HepG2 (cell line): Measurements from ENCODE around the gene DNM3. TPM values are rescaled to one million over a fixed set of nuclear protein-coding genes. Genes with fewer than 3 reads are reported as not detected.

ENCODE experiments used
- CAMTA2 ChIP-seq: sonication (generic); formaldehyde crosslinking; IDR thresholded peaks from 2 replicates; pipeline ENCODE4 v1.4.0; 2020; ENCODE audit warnings: mild to moderate bottlenecking, missing genetic modification reagents, borderline replicate concordance
- CHD2 ChIP-seq: IDR thresholded peaks from 2 replicates; pipeline ENCODE4 v1.6.1; 2011; ENCODE audit warnings: low read depth, low read length, improper control_type of control experiment
- FOXP1 ChIP-seq, 2 experiments: fragments of 450-650 bp in 1 of 2; IDR thresholded peaks; 2 replicates each; pipeline ENCODE4 v1.6.1; 2017 to 2018; ENCODE audit warnings: antibody characterized with exemption in 1 of 2
- GABPB1 ChIP-seq: IDR thresholded peaks from 2 replicates; pipeline ENCODE4 v1.6.1; 2016; ENCODE audit warnings: mild to moderate bottlenecking, missing genetic modification reagents, moderate library complexity, missing compliant biosample characterization
- IRX3 ChIP-seq: sonication (generic); formaldehyde crosslinking; IDR thresholded peaks from 2 replicates; pipeline ENCODE4 v1.8.1; 2023; ENCODE audit warnings: mild to moderate bottlenecking, low read depth, missing genetic modification reagents, borderline replicate concordance
- KDM5A ChIP-seq: fragments of 200-600 bp; sonication (generic); IDR thresholded peaks from 2 replicates; pipeline ENCODE4 v1.7.0; 2018; ENCODE audit warnings: antibody characterized with exemption, mild to moderate bottlenecking, low read length, borderline replicate concordance
- MED8 ChIP-seq: sonication (generic); formaldehyde crosslinking; IDR thresholded peaks from 2 replicates; pipeline ENCODE4 v1.8.1; 2023; ENCODE audit warnings: mild to moderate bottlenecking, missing genetic modification reagents; ENCODE audit not compliant: insufficient replicate concordance
- MTA1 ChIP-seq: sonication (generic); formaldehyde crosslinking; IDR thresholded peaks from 2 replicates; pipeline ENCODE4 v1.4.0; 2020; ENCODE audit warnings: missing genetic modification reagents, mild to moderate bottlenecking, borderline replicate concordance
- PTBP1 ChIP-seq: fragments of 200-400 bp; formaldehyde crosslinking; IDR thresholded peaks from 2 replicates; pipeline ENCODE4 v1.6.1; 2018; ENCODE audit warnings: low read length, low read depth; ENCODE audit not compliant: poor library complexity, severe bottlenecking
- SRSF9 ChIP-seq: fragments of 200-400 bp; formaldehyde crosslinking; IDR thresholded peaks from 2 replicates; pipeline ENCODE4 v1.6.1; 2018; ENCODE audit warnings: borderline replicate concordance, mild to moderate bottlenecking, low read depth, low read length; ENCODE audit not compliant: insufficient read depth, poor library complexity, severe bottlenecking
- SUZ12 ChIP-seq: fragments of 150-350 bp; IDR thresholded peaks from 2 replicates; pipeline ENCODE4 v1.6.1; 2014; ENCODE audit warnings: low read depth, low read length
- YEATS2 ChIP-seq: sonication (generic); formaldehyde crosslinking; IDR thresholded peaks from 2 replicates; pipeline ENCODE4 v1.4.0; 2020; ENCODE audit warnings: missing genetic modification reagents, borderline replicate concordance
- ZFY ChIP-seq: sonication (generic); formaldehyde crosslinking; IDR thresholded peaks from 2 replicates; pipeline ENCODE4 v1.4.0; 2020; ENCODE audit warnings: missing genetic modification reagents
- ZKSCAN8 ChIP-seq: IDR thresholded peaks from 2 replicates; pipeline ENCODE4 v1.6.1; 2016; ENCODE audit warnings: borderline replicate concordance, missing genetic modification reagents, missing compliant biosample characterization
- ZNF205 ChIP-seq: IDR thresholded peaks from 2 replicates; pipeline ENCODE4 v1.6.1; 2018; ENCODE audit warnings: missing biosample characterization, missing genetic modification reagents
- ZNF264 ChIP-seq: sonication (generic); formaldehyde crosslinking; IDR thresholded peaks from 2 replicates; pipeline ENCODE4 v1.4.0; 2020; ENCODE audit warnings: missing genetic modification reagents
- ZNF407 ChIP-seq: sonication (generic); formaldehyde crosslinking; IDR thresholded peaks from one replicate; pipeline ENCODE4 v1.5.1; 2020; ENCODE audit warnings: mild to moderate bottlenecking, missing genetic modification reagents; ENCODE audit errors: not compliant biosample characterization
- ZNF556 ChIP-seq: sonication (generic); formaldehyde crosslinking; IDR thresholded peaks from 2 replicates; pipeline ENCODE4 v1.4.0; 2020; ENCODE audit warnings: mild to moderate bottlenecking, missing genetic modification reagents, borderline replicate concordance
- ZNF737 ChIP-seq: sonication (generic); formaldehyde crosslinking; IDR thresholded peaks from 2 replicates; pipeline ENCODE4 v1.5.0; 2020; ENCODE audit warnings: missing genetic modification reagents, mild to moderate bottlenecking, borderline replicate concordance
- ZNF775 ChIP-seq: sonication (generic); formaldehyde crosslinking; IDR thresholded peaks from 2 replicates; pipeline ENCODE4 v1.4.0; 2020; ENCODE audit warnings: missing genetic modification reagents, mild to moderate bottlenecking, moderate library complexity, borderline replicate concordance
- polyA plus RNA-seq, 8 experiments: library from polyadenylated mRNA; depleted of rRNA in 3 of 8; stranded (reverse) in 7 of 8; unstranded in 1 of 8; fragments of >200 nt; fragmentation: Illumina TruSeq in 4 of 8; extraction: Trizol in 4 of 8; gene quantifications; 2 replicates each; pipeline versions ENCODE4 v1.2.1 to v1.2.3, GENCODE V29; 2011 to 2016; ENCODE audit warnings: low read depth in 4 of 8, missing spikeins in 1 of 8, mixed read lengths in 1 of 8; ENCODE audit not compliant: insufficient read depth in 1 of 8
- total RNA-seq, 5 experiments: library from RNA; depleted of rRNA; stranded (reverse); fragments of >200 nt; fragmentation: Illumina TruSeq; extraction: Trizol; gene quantifications; 2 replicates each; pipeline ENCODE4 v1.2.3, GENCODE V29; 2016; ENCODE audit warnings: low read depth in 1 of 5
- TF ChIP-seq, protein P1 (sequence below): sonication (generic); formaldehyde crosslinking; IDR thresholded peaks from 2 replicates; pipeline ENCODE4 v1.4.0; 2020; ENCODE audit warnings: missing genetic modification reagents

DNM3 gene
- total and polyA plus RNA-seq, 2 of the 13 experiments (the other 11 are each of a cell fraction or from before 2014, with no cell fraction given), result 0.05 TPM; not detected in 1

DNA sequence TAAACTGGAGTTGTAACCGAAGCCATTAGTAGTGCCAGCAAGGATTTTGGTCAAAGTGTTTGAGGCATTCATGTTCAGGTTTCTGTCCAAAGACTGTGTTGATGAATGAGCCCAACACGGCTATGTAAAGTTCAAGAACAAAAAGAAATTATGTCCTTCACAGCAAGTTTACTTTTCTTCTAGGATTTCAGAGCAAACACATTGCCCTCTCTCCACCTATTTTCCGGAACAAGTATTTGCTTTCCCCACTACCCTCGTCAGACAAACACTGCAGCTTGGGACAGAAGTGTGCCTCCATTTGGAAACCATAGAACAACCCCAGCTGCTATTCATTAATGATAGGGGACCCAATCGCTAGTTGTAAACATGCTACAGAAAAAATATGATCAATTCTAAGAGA lies 427.8 kb downstream of the DNM3 start (continued):
- TF ChIP-seq ZNF407 (CRISPR knock-in tag) (no peak), IRX3 (CRISPR knock-in tag) (no peak), YEATS2 (no peak), PTBP1 (no peak), ZNF775 (CRISPR knock-in tag) (no peak), ZNF264 (CRISPR knock-in tag) (0 out of 2 replicates have a peak, but pooled peaks have one; percentile 44), SRSF9 (no peak), FOXP1 (IDR thresholded peaks at IDR 0.05) (no peak), FOXP1 (CRISPR knock-in tag; IDR thresholded peaks at IDR 0.05) (peak; percentile 84), ZNF737 (no peak), CAMTA2 (no peak), SUZ12 (no peak), MED8 (CRISPR knock-in tag) (no peak), GABPB1 (CRISPR knock-in tag) (no peak), ZNF556 (no peak), CHD2 (no peak), ZFY (CRISPR knock-in tag) (no peak), ZNF205 (CRISPR knock-in tag) (no peak), MTA1 (no peak), ZKSCAN8 (CRISPR knock-in tag) (0 out of 2 replicates have a peak, but pooled peaks have one; percentile 39), KDM5A (no peak)
- TF ChIP-seq, protein P1, sequence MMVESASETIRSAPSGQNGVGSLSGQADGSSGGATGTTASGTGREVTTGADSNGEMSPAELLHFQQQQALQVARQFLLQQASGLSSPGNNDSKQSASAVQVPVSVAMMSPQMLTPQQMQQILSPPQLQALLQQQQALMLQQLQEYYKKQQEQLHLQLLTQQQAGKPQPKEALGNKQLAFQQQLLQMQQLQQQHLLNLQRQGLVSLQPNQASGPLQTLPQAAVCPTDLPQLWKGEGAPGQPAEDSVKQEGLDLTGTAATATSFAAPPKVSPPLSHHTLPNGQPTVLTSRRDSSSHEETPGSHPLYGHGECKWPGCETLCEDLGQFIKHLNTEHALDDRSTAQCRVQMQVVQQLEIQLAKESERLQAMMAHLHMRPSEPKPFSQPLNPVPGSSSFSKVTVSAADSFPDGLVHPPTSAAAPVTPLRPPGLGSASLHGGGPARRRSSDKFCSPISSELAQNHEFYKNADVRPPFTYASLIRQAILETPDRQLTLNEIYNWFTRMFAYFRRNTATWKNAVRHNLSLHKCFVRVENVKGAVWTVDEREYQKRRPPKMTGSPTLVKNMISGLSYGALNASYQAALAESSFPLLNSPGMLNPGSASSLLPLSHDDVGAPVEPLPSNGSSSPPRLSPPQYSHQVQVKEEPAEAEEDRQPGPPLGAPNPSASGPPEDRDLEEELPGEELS (CRISPR knock-in tag), result peak; percentile 90
